ENCODE measurements around the gene C9orf50.

DNA sequence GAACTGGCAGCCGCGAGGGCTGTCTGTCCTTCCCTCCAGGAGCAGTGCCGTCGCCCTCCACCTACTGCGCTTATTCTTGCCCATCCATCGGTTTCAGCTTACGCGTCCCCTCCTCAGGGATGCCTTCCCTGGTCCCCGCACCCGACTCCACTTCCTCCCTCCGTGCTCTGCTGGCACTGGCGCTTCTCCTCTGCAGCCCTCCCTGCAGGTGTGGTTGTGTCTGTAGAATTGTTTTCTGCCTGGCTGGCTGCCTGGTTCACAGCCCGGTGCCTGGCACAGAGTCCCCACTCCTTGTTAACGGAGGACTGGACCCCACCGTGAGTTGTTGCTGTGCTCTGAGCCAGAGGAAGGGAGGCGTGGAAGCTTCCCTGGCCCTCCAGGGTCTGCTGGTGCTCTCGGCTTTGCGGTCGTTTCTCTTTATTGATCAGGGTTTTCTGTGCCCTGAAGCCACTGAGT, 10.8 kb upstream of the C9orf50 start:
- TF ChIP-seq MXI1 (conservative IDR thresholded peaks at IDR 0.05; ENCODE audit: poor library complexity, severe bottlenecking), result no peak
- TF ChIP-seq CTCF (IDR thresholded peaks at IDR 0.05; ENCODE audit: poor library complexity, severe bottlenecking), result no peak
- TF ChIP-seq RAD21 (conservative IDR thresholded peaks at IDR 0.05), result no peak
- TF ChIP-seq EZH2 (IDR thresholded peaks at IDR 0.05; ENCODE audit: borderline replicate concordance, insufficient read depth, low read length, poor library complexity, severe bottlenecking), result no peak
- TF ChIP-seq POLR2AphosphoS5 (IDR thresholded peaks at IDR 0.05), result no peak
- no peak for TF ChIP-seq SMC3 (conservative IDR thresholded peaks at IDR 0.05; ENCODE audit: poor library complexity)

All from neural cell (in vitro differentiated cells).